Lower lobe of right lung (tissue), 2 donors: Measurements from ENCODE around the gene NRXN2. TPM values are rescaled to one million over a fixed set of nuclear protein-coding genes. Genes with fewer than 3 reads are reported as not detected.

ENCODE experiments used
- ATAC-seq, 2 donors: fragments of 200-7000 bp; cut with Tn5 transposase; one replicate each; pipeline ENCODE4 v1.9.1; 2020 to 2022; ENCODE audit warnings: mild to moderate bottlenecking in 2 of 2, moderate library complexity in 2 of 2
- DNase-seq: peaks from one replicate; pipeline ENCODE4 v3.0.0-alpha.2; 2020
- H3K27ac ChIP-seq: fragments of 200-600 bp; one replicate; pipeline ENCODE4 v1.8.0; 2022
- H3K27me3 ChIP-seq: fragments of 200-600 bp; one replicate; pipeline ENCODE4 v1.8.0; 2022; ENCODE audit warnings: low read depth
- H3K36me3 ChIP-seq: fragments of 200-600 bp; one replicate; pipeline ENCODE4 v1.8.0; 2022; ENCODE audit warnings: mild to moderate bottlenecking
- H3K4me1 ChIP-seq: fragments of 200-600 bp; one replicate; pipeline ENCODE4 v1.8.0; 2022
- H3K4me3 ChIP-seq: fragments of 200-600 bp; one replicate; pipeline ENCODE4 v1.8.0; 2022; ENCODE audit warnings: mild to moderate bottlenecking
- H3K9me3 ChIP-seq: fragments of 200-600 bp; one replicate; pipeline ENCODE4 v1.8.0; 2022
- CTCF ChIP-seq: fragments of 200-600 bp; IDR thresholded peaks from one replicate; pipeline ENCODE4 v1.8.0; 2022; ENCODE audit warnings: antibody characterized with exemption, mild to moderate bottlenecking
- intact Hi-C: fragments of 100-400 bp; cut with DNase I; formaldehyde crosslinking; loops from one replicate; pipeline ENCODE4 v1.11.0; 2022
- total RNA-seq: library from RNA; stranded (reverse); fragmentation: NEBNext Ultra II Directional; extraction: Animal tissue kit (Norgen Biotek cat#: 25700); gene quantifications from one replicate; pipeline ENCODE4 v1.2.1, GENCODE V29; 2021
- donor health status: DM: no; HTN: yes; CAD: no; lungs with severe emphysema.

NRXN2 gene
- total RNA-seq, 1 donor from 2014 or later = 1.7 TPM

GRCh38 chr11:64717268-64717578 lies 5.8 kb downstream of the NRXN2 start:
- ATAC-seq (no peak), DNase-seq (no peak)
- peaks cover 93% of the 10 kb centered on the region for H3K27me3 ChIP-seq
- H3K36me3 ChIP-seq = no peaks in the 10 kb centered on the region
- no peak overlapping the region for H3K27ac ChIP-seq
- H3K9me3 ChIP-seq = no peaks in the 10 kb centered on the region
- no peak for TF ChIP-seq CTCF
- intact Hi-C loops = no loop called here
- no peak overlapping the region for H3K4me3 ChIP-seq
- H3K4me1 ChIP-seq = no peaks in the 10 kb centered on the region

- intact Hi-C loops = no loop called here
- no peak for TF ChIP-seq CTCF
- H3K36me3 ChIP-seq = no peaks in the 10 kb centered on the region
- H3K27me3 ChIP-seq = peaks cover 93% of the 10 kb centered on the region
- no peak overlapping the region for H3K4me3 ChIP-seq
- H3K9me3 ChIP-seq = no peaks in the 10 kb centered on the region
- no peaks in the 10 kb centered on the region for H3K4me1 ChIP-seq
- no peak for ATAC-seq
- DNase-seq = no peak
- H3K27ac ChIP-seq = no peak overlapping the region
Measured at GRCh38 chr11:64716473-64717267, 6.3 kb downstream of the NRXN2 start.

GRCh38 chr11:64715756-64716472 lies 7.1 kb downstream of the NRXN2 start:
- no peak for TF ChIP-seq CTCF
- Histone ChIP-seq H3K4me3 (no peak overlapping the region), H3K27me3 (peaks cover 95% of the 10 kb centered on the region), H3K27ac (no peak overlapping the region), H3K4me1 (no peaks in the 10 kb centered on the region), H3K36me3 (no peaks in the 10 kb centered on the region), H3K9me3 (no peaks in the 10 kb centered on the region)
- DNase-seq (no peak), ATAC-seq (no peak)
- intact Hi-C loops = no loop called here

GRCh38 chr11:64715110-64715509 lies 7.9 kb downstream of the NRXN2 start:
- H3K9me3 ChIP-seq = no peaks in the 10 kb centered on the region
- H3K27ac ChIP-seq = no peak overlapping the region
- no peaks in the 10 kb centered on the region for H3K4me1 ChIP-seq
- DNase-seq = no peak
- TF ChIP-seq CTCF = no peak
- no peak for ATAC-seq
- H3K27me3 ChIP-seq = peaks cover 94% of the 10 kb centered on the region
- intact Hi-C loops = no loop called here
- H3K4me3 ChIP-seq = no peak overlapping the region
- no peaks in the 10 kb centered on the region for H3K36me3 ChIP-seq

- no peak overlapping the region for H3K4me3 ChIP-seq
- no peak for TF ChIP-seq CTCF
- H3K9me3 ChIP-seq = no peaks in the 10 kb centered on the region
- intact Hi-C loops = no loop called here
- no peaks in the 10 kb centered on the region for H3K4me1 ChIP-seq
- no peak overlapping the region for H3K27ac ChIP-seq
- DNase-seq = no peak
- H3K27me3 ChIP-seq = peaks cover 94% of the 10 kb centered on the region
- no peak for ATAC-seq
- no peaks in the 10 kb centered on the region for H3K36me3 ChIP-seq
Measured at GRCh38 chr11:64714666-64715065, 8.3 kb downstream of the NRXN2 start.
